GM12873 (cell line): ENCODE measurements around the gene DHRS13.

Source experiments
- CTCF ChIP-seq: IDR thresholded peaks from 2 replicates; pipeline ENCODE4 v1.5.1; 2012; ENCODE audit warnings: low read depth, mild to moderate bottlenecking, moderate library complexity, low read length, control low read depth; ENCODE audit not compliant: insufficient read depth; ENCODE audit errors: missing control alignments

The DHRS13 gene

GRCh38 chr17:28941251-28941650 lies 38.4 kb upstream of the DHRS13 start:
- no peak for TF ChIP-seq CTCF

GRCh38 chr17:28940675-28941074 lies 37.8 kb upstream of the DHRS13 start:
- TF ChIP-seq CTCF = no peak

- no peak for TF ChIP-seq CTCF
Observed at GRCh38 chr17:28940142-28940541, 37.3 kb upstream of the DHRS13 start.

GRCh38 chr17:28938552-28938951 lies 35.7 kb upstream of the DHRS13 start:
- no peak for TF ChIP-seq CTCF

- TF ChIP-seq CTCF = no peak
Observed at GRCh38 chr17:28937044-28937729, 34.3 kb upstream of the DHRS13 start.

- no peak for TF ChIP-seq CTCF
Observed at GRCh38 chr17:28935744-28936460, 33.0 kb upstream of the DHRS13 start.

GRCh38 chr17:28929787-28930186 lies 26.9 kb upstream of the DHRS13 start:
- no peak for TF ChIP-seq CTCF
